ENCODE results near the gene SPEN.

SPEN gene

GRCh38 chr1:15816674-15817073 lies 30.8 kb upstream of the SPEN start:
- no peak overlapping the region for H3K4me2 ChIP-seq (ENCODE audit: low read length)

GRCh38 chr1:15820478-15820877 lies 27.0 kb upstream of the SPEN start:
- Histone ChIP-seq H3K4me1 (ENCODE audit: insufficient read depth, low read length, severe bottlenecking) (peaks cover 8% of the 10 kb centered on the region), H3K27me3 (ENCODE audit: insufficient read depth, low read length) (no peaks in the 10 kb centered on the region), H3K4me3 (ENCODE audit: low read depth, low read length, poor library complexity, severe bottlenecking) (no peak overlapping the region), H3K79me2 (ENCODE audit: insufficient read depth, low read length) (no peaks in the 10 kb centered on the region), H3F3A (ENCODE audit: insufficient read depth, low read length) (no peaks in the 10 kb centered on the region), H3K36me3 (ENCODE audit: insufficient read depth, low read length) (no peaks in the 10 kb centered on the region), H3K9ac (ENCODE audit: low read length) (no peak overlapping the region), H3K9me3 (ENCODE audit: low read length) (no peaks in the 10 kb centered on the region), H4K20me1 (ENCODE audit: insufficient read depth, low read length) (no peaks in the 10 kb centered on the region), H3K4me2 (ENCODE audit: low read length) (no peak overlapping the region), H2AFZ (ENCODE audit: low read length) (no peak overlapping the region), H3K27ac (ENCODE audit: low read depth, low read length, poor library complexity, severe bottlenecking) (no peak overlapping the region), H3K9me2 (ENCODE audit: low read depth, low read length) (no peaks in the 10 kb centered on the region)
- no peak for TF ChIP-seq CTCF (IDR thresholded peaks at IDR 0.05; ENCODE audit: low read length)
- TF ChIP-seq EZH2 (IDR thresholded peaks at IDR 0.05; ENCODE audit: borderline replicate concordance, low read length): no peak

More at GRCh38 chr1:15816674-15817073, 30.8 kb upstream of the SPEN start:
- no peak overlapping the region for H3K27ac ChIP-seq (ENCODE audit: low read depth, low read length, poor library complexity, severe bottlenecking)
- no peaks in the 10 kb centered on the region for H3K79me2 ChIP-seq (ENCODE audit: insufficient read depth, low read length)
- H4K20me1 ChIP-seq (ENCODE audit: insufficient read depth, low read length): no peaks in the 10 kb centered on the region
- H2AFZ ChIP-seq (ENCODE audit: low read length): no peak overlapping the region
- H3K36me3 ChIP-seq (ENCODE audit: insufficient read depth, low read length): no peaks in the 10 kb centered on the region
- no peak overlapping the region for H3K4me3 ChIP-seq (ENCODE audit: low read depth, low read length, poor library complexity, severe bottlenecking)
- H3F3A ChIP-seq (ENCODE audit: insufficient read depth, low read length): no peaks in the 10 kb centered on the region
- no peaks in the 10 kb centered on the region for H3K27me3 ChIP-seq (ENCODE audit: insufficient read depth, low read length)
- H3K9ac ChIP-seq (ENCODE audit: low read length): no peak overlapping the region
- no peaks in the 10 kb centered on the region for H3K9me2 ChIP-seq (ENCODE audit: low read depth, low read length)
- peaks cover 11% of the 10 kb centered on the region for H3K4me1 ChIP-seq (ENCODE audit: insufficient read depth, low read length, severe bottlenecking)
- H3K9me3 ChIP-seq (ENCODE audit: low read length): no peaks in the 10 kb centered on the region
- TF ChIP-seq CTCF (IDR thresholded peaks at IDR 0.05; ENCODE audit: low read length): no peak
- TF ChIP-seq EZH2 (IDR thresholded peaks at IDR 0.05; ENCODE audit: borderline replicate concordance, low read length): no peak

GRCh38 chr1:15825800-15826199 lies 21.7 kb upstream of the SPEN start:
- no peaks in the 10 kb centered on the region for H3K9me3 ChIP-seq (ENCODE audit: low read length)
- no peak overlapping the region for H3K27ac ChIP-seq (ENCODE audit: low read depth, low read length, poor library complexity, severe bottlenecking)
- no peak overlapping the region for H3K4me2 ChIP-seq (ENCODE audit: low read length)
- TF ChIP-seq CTCF (IDR thresholded peaks at IDR 0.05; ENCODE audit: low read length): no peak
- TF ChIP-seq EZH2 (IDR thresholded peaks at IDR 0.05; ENCODE audit: borderline replicate concordance, low read length): no peak
- no peak overlapping the region for H3K9ac ChIP-seq (ENCODE audit: low read length)
- H3K27me3 ChIP-seq (ENCODE audit: insufficient read depth, low read length): no peaks in the 10 kb centered on the region
- H3K79me2 ChIP-seq (ENCODE audit: insufficient read depth, low read length): no peaks in the 10 kb centered on the region
- H3F3A ChIP-seq (ENCODE audit: insufficient read depth, low read length): no peaks in the 10 kb centered on the region; the same call in 1 of the 2 replicates
- H3K36me3 ChIP-seq (ENCODE audit: insufficient read depth, low read length): no peaks in the 10 kb centered on the region
- no peaks in the 10 kb centered on the region for H3K9me2 ChIP-seq (ENCODE audit: low read depth, low read length)
- H3K4me1 ChIP-seq (ENCODE audit: insufficient read depth, low read length, severe bottlenecking): peaks cover 26% of the 10 kb centered on the region
- no peaks in the 10 kb centered on the region for H4K20me1 ChIP-seq (ENCODE audit: insufficient read depth, low read length)
- no peak overlapping the region for H3K4me3 ChIP-seq (ENCODE audit: low read depth, low read length, poor library complexity, severe bottlenecking)
- no peak overlapping the region for H2AFZ ChIP-seq (ENCODE audit: low read length)
